WTC11 (cell line): ENCODE measurements around the gene CGB8.

ENCODE experiments used
- PRDM15 ChIP-seq: sonication (generic); formaldehyde crosslinking; IDR thresholded peaks from 2 replicates; pipeline ENCODE4 v1.8.0; 2022; ENCODE audit warnings: missing genetic modification reagents
- SMAD3 ChIP-seq: sonication (generic); formaldehyde crosslinking; IDR thresholded peaks from 2 replicates; pipeline ENCODE4 v1.8.0; 2022; ENCODE audit warnings: missing genetic modification reagents, mild to moderate bottlenecking, borderline replicate concordance
- TEAD1 ChIP-seq: sonication (generic); formaldehyde crosslinking; IDR thresholded peaks from 2 replicates; pipeline ENCODE4 v1.8.0; 2022; ENCODE audit warnings: mild to moderate bottlenecking, missing genetic modification reagents
- TP53 ChIP-seq: sonication (generic); formaldehyde crosslinking; IDR thresholded peaks from 2 replicates; pipeline ENCODE4 v1.8.1; 2023; ENCODE audit warnings: mild to moderate bottlenecking, missing genetic modification reagents
- ZNF138 ChIP-seq: sonication (generic); formaldehyde crosslinking; conservative IDR thresholded peaks from 2 replicates; pipeline ENCODE4 v1.8.1; 2022; ENCODE audit warnings: mild to moderate bottlenecking, moderate library complexity, missing genetic modification reagents
- ZNF219 ChIP-seq: sonication (generic); formaldehyde crosslinking; IDR thresholded peaks from 2 replicates; pipeline ENCODE4 v1.8.0; 2023; ENCODE audit warnings: missing genetic modification reagents, mild to moderate bottlenecking, borderline replicate concordance
- ZNF263 ChIP-seq: sonication (generic); formaldehyde crosslinking; IDR thresholded peaks from 2 replicates; pipeline ENCODE4 v1.8.1; 2022; ENCODE audit warnings: low read depth, mild to moderate bottlenecking, moderate library complexity, missing genetic modification reagents
- TF ChIP-seq, protein P1 (sequence below): fragments of 200-600 bp; IDR thresholded peaks from 2 replicates; pipeline ENCODE4 v1.8.0; 2022; ENCODE audit warnings: antibody characterized with exemption
- TF ChIP-seq, protein P2 (sequence below): sonication (generic); formaldehyde crosslinking; IDR thresholded peaks from 2 replicates; pipeline ENCODE4 v1.8.0; 2022; ENCODE audit warnings: mild to moderate bottlenecking, missing genetic modification reagents

GRCh38 chr19:49010453-49010852 is 38.5 kb downstream of the CGB8 start:
- TF ChIP-seq ZNF263 (CRISPR knock-in tag), result no peak
- TF ChIP-seq, protein P1, sequence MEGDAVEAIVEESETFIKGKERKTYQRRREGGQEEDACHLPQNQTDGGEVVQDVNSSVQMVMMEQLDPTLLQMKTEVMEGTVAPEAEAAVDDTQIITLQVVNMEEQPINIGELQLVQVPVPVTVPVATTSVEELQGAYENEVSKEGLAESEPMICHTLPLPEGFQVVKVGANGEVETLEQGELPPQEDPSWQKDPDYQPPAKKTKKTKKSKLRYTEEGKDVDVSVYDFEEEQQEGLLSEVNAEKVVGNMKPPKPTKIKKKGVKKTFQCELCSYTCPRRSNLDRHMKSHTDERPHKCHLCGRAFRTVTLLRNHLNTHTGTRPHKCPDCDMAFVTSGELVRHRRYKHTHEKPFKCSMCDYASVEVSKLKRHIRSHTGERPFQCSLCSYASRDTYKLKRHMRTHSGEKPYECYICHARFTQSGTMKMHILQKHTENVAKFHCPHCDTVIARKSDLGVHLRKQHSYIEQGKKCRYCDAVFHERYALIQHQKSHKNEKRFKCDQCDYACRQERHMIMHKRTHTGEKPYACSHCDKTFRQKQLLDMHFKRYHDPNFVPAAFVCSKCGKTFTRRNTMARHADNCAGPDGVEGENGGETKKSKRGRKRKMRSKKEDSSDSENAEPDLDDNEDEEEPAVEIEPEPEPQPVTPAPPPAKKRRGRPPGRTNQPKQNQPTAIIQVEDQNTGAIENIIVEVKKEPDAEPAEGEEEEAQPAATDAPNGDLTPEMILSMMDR, result no peak
- TF ChIP-seq PRDM15, result no peak
- no peak for TF ChIP-seq ZNF219 (CRISPR knock-in tag)
- no peak for TF ChIP-seq ZNF138 (CRISPR knock-in tag)
- TF ChIP-seq TEAD1 (CRISPR knock-in tag), result no peak
- no peak for TF ChIP-seq TP53 (CRISPR knock-in tag)
- TF ChIP-seq SMAD3 (CRISPR knock-in tag), result no peak
- TF ChIP-seq, protein P2, sequence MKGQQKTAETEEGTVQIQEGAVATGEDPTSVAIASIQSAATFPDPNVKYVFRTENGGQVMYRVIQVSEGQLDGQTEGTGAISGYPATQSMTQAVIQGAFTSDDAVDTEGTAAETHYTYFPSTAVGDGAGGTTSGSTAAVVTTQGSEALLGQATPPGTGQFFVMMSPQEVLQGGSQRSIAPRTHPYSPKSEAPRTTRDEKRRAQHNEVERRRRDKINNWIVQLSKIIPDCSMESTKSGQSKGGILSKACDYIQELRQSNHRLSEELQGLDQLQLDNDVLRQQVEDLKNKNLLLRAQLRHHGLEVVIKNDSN (CRISPR knock-in tag), result no peak
